ENCODE data around the gene DIMT1. TPM values are rescaled to one million over a fixed set of nuclear protein-coding genes. Genes with fewer than 3 reads are reported as not detected.

DIMT1 gene
- total RNA-seq, 2 donors from 2014 or later = 28.8 to 29.2 TPM

DNA sequence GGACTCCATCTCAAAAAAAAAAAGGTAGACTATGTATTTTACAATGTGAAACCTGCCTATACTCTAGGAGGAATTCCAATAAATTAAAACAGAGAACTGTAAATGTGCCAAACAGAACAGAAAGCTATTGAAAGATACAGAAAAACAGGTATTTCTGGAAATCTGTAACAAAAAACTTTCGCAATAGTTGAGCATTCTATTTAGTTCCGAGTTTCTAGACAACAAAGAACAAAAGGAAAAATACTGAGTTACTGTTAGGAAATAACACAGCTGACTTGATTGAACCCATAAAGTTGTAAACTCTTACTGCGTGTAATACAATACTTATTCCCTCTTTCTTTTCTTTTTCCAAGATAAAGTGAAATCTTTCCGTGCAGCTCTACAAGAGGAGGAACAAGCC, 18.6 kb downstream of the DIMT1 start:
- DNase-seq (ENCODE audit: low spot score) (no peak), ATAC-seq (ENCODE audit: insufficient number of reproducible peaks, low FRiP score, low read depth) (no peak)
- peaks cover 47% of the 10 kb centered on the region for H3K36me3 ChIP-seq
- H3K27ac ChIP-seq = no peak overlapping the region
- no peaks in the 10 kb centered on the region for H3K9me3 ChIP-seq
- TF ChIP-seq, protein P1, sequence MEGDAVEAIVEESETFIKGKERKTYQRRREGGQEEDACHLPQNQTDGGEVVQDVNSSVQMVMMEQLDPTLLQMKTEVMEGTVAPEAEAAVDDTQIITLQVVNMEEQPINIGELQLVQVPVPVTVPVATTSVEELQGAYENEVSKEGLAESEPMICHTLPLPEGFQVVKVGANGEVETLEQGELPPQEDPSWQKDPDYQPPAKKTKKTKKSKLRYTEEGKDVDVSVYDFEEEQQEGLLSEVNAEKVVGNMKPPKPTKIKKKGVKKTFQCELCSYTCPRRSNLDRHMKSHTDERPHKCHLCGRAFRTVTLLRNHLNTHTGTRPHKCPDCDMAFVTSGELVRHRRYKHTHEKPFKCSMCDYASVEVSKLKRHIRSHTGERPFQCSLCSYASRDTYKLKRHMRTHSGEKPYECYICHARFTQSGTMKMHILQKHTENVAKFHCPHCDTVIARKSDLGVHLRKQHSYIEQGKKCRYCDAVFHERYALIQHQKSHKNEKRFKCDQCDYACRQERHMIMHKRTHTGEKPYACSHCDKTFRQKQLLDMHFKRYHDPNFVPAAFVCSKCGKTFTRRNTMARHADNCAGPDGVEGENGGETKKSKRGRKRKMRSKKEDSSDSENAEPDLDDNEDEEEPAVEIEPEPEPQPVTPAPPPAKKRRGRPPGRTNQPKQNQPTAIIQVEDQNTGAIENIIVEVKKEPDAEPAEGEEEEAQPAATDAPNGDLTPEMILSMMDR (IDR thresholded peaks at IDR 0.05) = no peak
- H3K4me3 ChIP-seq = no peak overlapping the region
- no peaks in the 10 kb centered on the region for H3K4me1 ChIP-seq (ENCODE audit: control insufficient read depth in 1 of 2, low read depth in 2 of 2)
- no peaks in the 10 kb centered on the region for H3K27me3 ChIP-seq (replicated peaks; ENCODE audit: insufficient read depth)

DNA sequence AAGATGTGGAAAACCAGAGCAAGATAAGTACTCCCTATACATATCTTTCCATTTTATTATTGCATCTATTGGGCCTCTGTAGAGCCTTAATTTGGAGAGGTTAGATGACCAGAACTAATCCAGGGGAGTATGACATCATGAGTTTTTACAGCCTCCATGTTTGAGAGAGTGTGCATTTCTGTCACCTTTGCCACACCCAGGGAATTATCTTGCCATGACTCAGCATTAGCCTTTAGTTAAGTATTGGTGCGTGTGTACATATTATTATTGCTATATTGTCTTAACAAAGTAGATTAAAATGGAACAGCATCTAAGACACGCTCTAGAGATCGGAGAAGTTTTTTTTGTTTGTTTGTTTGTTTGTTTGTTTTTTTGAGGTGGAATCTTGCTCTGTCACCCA, 27.6 kb downstream of the DIMT1 start:
- Histone ChIP-seq H3K36me3 (peaks cover 32% of the 10 kb centered on the region), H3K27ac (no peak overlapping the region)
- no peak for ATAC-seq (ENCODE audit: insufficient number of reproducible peaks, low FRiP score, low read depth)

DNA sequence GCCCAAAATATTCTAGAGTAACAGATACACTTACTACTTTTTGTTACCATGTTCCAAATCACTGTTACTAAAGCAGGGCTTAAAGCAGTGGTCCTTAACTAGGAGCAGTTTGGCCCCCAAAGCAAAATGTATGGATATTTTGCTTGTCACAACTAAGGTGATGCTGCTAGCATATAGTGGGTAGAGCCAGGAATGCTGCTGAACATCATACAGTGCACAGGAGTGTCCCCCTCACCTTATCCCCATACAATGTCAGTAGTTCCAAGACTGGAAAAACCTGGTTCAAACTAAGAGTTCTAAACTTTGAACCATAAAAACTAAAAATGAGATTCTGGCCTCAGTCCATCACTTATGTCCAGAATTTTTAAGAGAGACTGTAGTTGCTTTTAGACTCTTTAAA, 28.1 kb downstream of the DIMT1 start:
- no peak overlapping the region for H3K27ac ChIP-seq
- DNase-seq (ENCODE audit: low spot score) (no peak), ATAC-seq (ENCODE audit: insufficient number of reproducible peaks, low FRiP score, low read depth) (no peak)
- no peaks in the 10 kb centered on the region for H3K4me1 ChIP-seq (ENCODE audit: control insufficient read depth in 1 of 2, low read depth in 2 of 2)
- H3K9me3 ChIP-seq = no peaks in the 10 kb centered on the region
- TF ChIP-seq, protein P1 (IDR thresholded peaks at IDR 0.05) = no peak
- H3K27me3 ChIP-seq (replicated peaks; ENCODE audit: insufficient read depth) = no peaks in the 10 kb centered on the region
- no peak overlapping the region for H3K4me3 ChIP-seq
- H3K36me3 ChIP-seq = peaks cover 27% of the 10 kb centered on the region

More for the DNA sequence above, 27.6 kb downstream of the DIMT1 start:
- no peaks in the 10 kb centered on the region for H3K4me1 ChIP-seq (ENCODE audit: control insufficient read depth in 1 of 2, low read depth in 2 of 2)
- H3K9me3 ChIP-seq = no peaks in the 10 kb centered on the region
- no peak for DNase-seq (ENCODE audit: low spot score)
- no peaks in the 10 kb centered on the region for H3K27me3 ChIP-seq (replicated peaks; ENCODE audit: insufficient read depth)
- TF ChIP-seq, protein P1 (IDR thresholded peaks at IDR 0.05) = no peak
- H3K4me3 ChIP-seq = no peak overlapping the region

DNA sequence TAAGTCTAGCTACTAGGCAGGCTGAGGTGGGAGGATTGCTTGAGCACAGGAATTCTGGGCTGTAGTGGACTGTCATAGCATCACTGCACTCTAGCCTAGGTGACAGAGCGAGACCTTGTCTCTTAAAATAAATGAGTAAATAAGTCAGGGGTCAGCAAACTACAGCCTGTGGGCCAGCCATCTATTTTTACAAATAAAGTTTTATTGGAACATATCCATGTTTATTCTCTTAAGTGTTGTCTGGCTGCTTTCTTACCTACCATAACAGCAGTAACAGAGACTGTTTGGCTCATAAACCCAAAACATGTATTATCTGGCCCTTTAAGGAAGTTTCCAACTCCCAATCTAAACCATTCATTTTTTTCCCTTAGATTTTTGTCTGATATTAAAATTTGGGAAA, 29.6 kb downstream of the DIMT1 start:
- TF ChIP-seq, protein P1 (IDR thresholded peaks at IDR 0.05) = no peak
- no peaks in the 10 kb centered on the region for H3K27me3 ChIP-seq (replicated peaks; ENCODE audit: insufficient read depth)
- H3K27ac ChIP-seq = no peak overlapping the region
- ATAC-seq (ENCODE audit: insufficient number of reproducible peaks, low FRiP score, low read depth) (no peak), DNase-seq (ENCODE audit: low spot score) (no peak)
- peaks cover 21% of the 10 kb centered on the region for H3K36me3 ChIP-seq
- H3K9me3 ChIP-seq = no peaks in the 10 kb centered on the region
- H3K4me3 ChIP-seq = no peak overlapping the region
- H3K4me1 ChIP-seq (ENCODE audit: control insufficient read depth in 1 of 2, low read depth in 2 of 2) = no peaks in the 10 kb centered on the region

DNA sequence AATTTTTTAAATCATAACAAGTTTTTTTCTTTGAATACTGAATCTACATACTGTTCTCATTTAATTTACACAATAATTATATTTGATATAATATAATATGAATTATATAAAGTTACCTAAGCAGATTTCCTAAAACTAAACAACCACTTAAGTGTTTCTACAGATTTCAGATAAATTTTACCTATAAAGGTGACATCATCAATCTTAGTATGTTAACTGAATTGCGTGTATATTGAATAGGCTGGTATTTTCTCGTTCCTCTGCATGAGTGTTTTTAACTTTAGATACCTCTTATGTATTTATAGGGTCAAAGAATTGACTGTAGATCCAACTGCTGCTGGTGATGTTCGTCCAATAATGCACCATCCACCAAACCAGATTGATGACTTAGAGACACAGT, 30.3 kb downstream of the DIMT1 start:
- no peaks in the 10 kb centered on the region for H3K27me3 ChIP-seq (replicated peaks; ENCODE audit: insufficient read depth)
- ATAC-seq (ENCODE audit: insufficient number of reproducible peaks, low FRiP score, low read depth) (no peak), DNase-seq (ENCODE audit: low spot score) (no peak)
- H3K4me3 ChIP-seq = no peak overlapping the region
- TF ChIP-seq, protein P1 (IDR thresholded peaks at IDR 0.05) = no peak
- H3K4me1 ChIP-seq (ENCODE audit: control insufficient read depth in 1 of 2, low read depth in 2 of 2) = no peaks in the 10 kb centered on the region
- H3K9me3 ChIP-seq = no peaks in the 10 kb centered on the region
- peaks cover 18% of the 10 kb centered on the region for H3K36me3 ChIP-seq
- no peak overlapping the region for H3K27ac ChIP-seq
